SU-DHL-6 (cell line): ENCODE data around the gene WDPCP.

Source experiments
- CTCF ChIP-seq: fragments of 200-600 bp; sonication (generic); IDR thresholded peaks from one replicate; pipeline ENCODE4 v1.5.1; 2017; ENCODE audit warnings: antibody characterized with exemption, mild to moderate bottlenecking, low read length, moderate library complexity; ENCODE audit not compliant: insufficient read depth, poor library complexity, severe bottlenecking
- EZH2phosphoT487 ChIP-seq: fragments of 200-600 bp; sonication (generic), shearing (Covaris generic); conservative IDR thresholded peaks from 2 replicates; pipeline ENCODE4 v1.6.1; 2018; ENCODE audit warnings: mild to moderate bottlenecking, antibody characterized with exemption, low read length, moderate library complexity, mixed read lengths

- no peak for TF ChIP-seq CTCF
- TF ChIP-seq EZH2phosphoT487 = no peak
Measured at GRCh38 chr2:63372549-63372948, 215.7 kb downstream of the WDPCP start.
